GM23248 (cell line): ENCODE measurements around the gene ITIH5. TPM values are rescaled to one million over a fixed set of nuclear protein-coding genes. Genes with fewer than 3 reads are reported as not detected.

Source experiments
- DNase-seq: peaks from one replicate; pipeline ENCODE4 v3.0.0-alpha.2; 2015
- H2AFZ ChIP-seq: fragments of 200-600 bp; sonication (generic); 2 replicates; pipeline ENCODE4 v1.6.1; 2016; ENCODE audit warnings: antibody characterized with exemption
- H3F3A ChIP-seq: fragments of 200-600 bp; sonication (generic); 2 replicates; pipeline ENCODE4 v1.6.1; 2016; ENCODE audit warnings: mild to moderate bottlenecking, antibody characterized with exemption, mixed run types; ENCODE audit not compliant: insufficient read depth
- H3K27ac ChIP-seq: fragments of 200-600 bp; sonication (generic); 2 replicates; pipeline ENCODE4 v1.5.1; 2016; ENCODE audit warnings: mild to moderate bottlenecking
- H3K27me3 ChIP-seq: fragments of 200-600 bp; sonication (generic); replicated peaks from 2 replicates; pipeline ENCODE4 v1.6.1; 2016; ENCODE audit warnings: mild to moderate bottlenecking; ENCODE audit not compliant: insufficient read depth
- H3K36me3 ChIP-seq: fragments of 200-600 bp; sonication (generic); 2 replicates; pipeline ENCODE4 v1.6.1; 2016; ENCODE audit warnings: low read depth, mild to moderate bottlenecking
- H3K4me1 ChIP-seq: fragments of 200-600 bp; sonication (generic); 2 replicates; pipeline ENCODE4 v1.6.1; 2016; ENCODE audit warnings: mild to moderate bottlenecking; ENCODE audit not compliant: insufficient read depth
- H3K4me2 ChIP-seq: fragments of 200-600 bp; sonication (generic); one replicate; pipeline ENCODE4 v1.6.1; 2016; ENCODE audit warnings: mild to moderate bottlenecking; ENCODE audit not compliant: unreplicated experiment
- H3K4me3 ChIP-seq: fragments of 200-600 bp; sonication (generic); 2 replicates; pipeline ENCODE4 v1.5.1; 2016; ENCODE audit warnings: mild to moderate bottlenecking
- H3K79me2 ChIP-seq: fragments of 200-600 bp; sonication (generic); 2 replicates; pipeline ENCODE4 v1.6.1; 2016; ENCODE audit warnings: mild to moderate bottlenecking; ENCODE audit not compliant: insufficient read depth
- H3K9ac ChIP-seq: fragments of 200-600 bp; sonication (generic); 2 replicates; pipeline ENCODE4 v1.6.1; 2016; ENCODE audit warnings: mild to moderate bottlenecking
- H3K9me2 ChIP-seq: fragments of 200-600 bp; sonication (generic); 2 replicates; pipeline ENCODE4 v1.6.1; 2016; ENCODE audit warnings: mixed run types, mild to moderate bottlenecking, moderate library complexity; ENCODE audit not compliant: insufficient read depth
- H3K9me3 ChIP-seq: fragments of 200-600 bp; sonication (generic); one replicate; pipeline ENCODE4 v1.6.1; 2017; ENCODE audit warnings: low read depth
- H4K20me1 ChIP-seq: fragments of 200-600 bp; sonication (generic); 2 replicates; pipeline ENCODE4 v1.6.0; 2016; ENCODE audit not compliant: insufficient read depth
- EZH2 ChIP-seq: fragments of 200-600 bp; sonication (generic); IDR thresholded peaks from 2 replicates; pipeline ENCODE4 v1.6.1; 2018; ENCODE audit warnings: antibody characterized with exemption, mild to moderate bottlenecking; ENCODE audit not compliant: insufficient read depth, poor library complexity, severe bottlenecking
- EZH2phosphoT487 ChIP-seq: fragments of 200-600 bp; sonication (generic); IDR thresholded peaks from 2 replicates; pipeline ENCODE4 v1.6.1; 2018; ENCODE audit warnings: antibody characterized with exemption, moderate library complexity, mild to moderate bottlenecking, low read depth; ENCODE audit not compliant: insufficient read depth
- WGBS, 2 experiments: methylation state at CpG; one replicate each; pipeline ENCODE4 v1.1.6; 2015 to 2017; ENCODE audit warnings: low lambda C conversion rate in 2 of 2, low coverage in 1 of 2; ENCODE audit errors: missing lambda C conversion rate in 2 of 2; 5-methylcytosine and 5-hydroxymethylcytosine counted together
- in situ Hi-C: fragments of 300-500 bp; cut with MboI; formaldehyde crosslinking; loops from 2 replicates; pipeline ENCODE4 v1.15.0; 2020
- polyA plus RNA-seq: library from polyadenylated mRNA; unstranded; fragments of >200 nt; fragmentation: Nextera tagmentation; extraction: Ambion mirVana; gene quantifications from 2 replicates; pipeline ENCODE4 v1.2.1, GENCODE V29; 2016
- total RNA-seq: library from RNA; depleted of rRNA; stranded (reverse); fragments of >200 nt; shearing (Covaris generic); gene quantifications from 2 replicates; pipeline ENCODE4 v1.2.3, GENCODE V29; 2014

Gene ITIH5
- total and polyA plus RNA-seq, 2 experiments from 2014 or later: not detected

- in situ Hi-C loops: no loop called here
Observed at GRCh38 chr10:7679256-7679655, 12.5 kb upstream of the ITIH5 start.

GRCh38 chr10:7672341-7673134 is 5.8 kb upstream of the ITIH5 start:
- Histone ChIP-seq H3K79me2 (no peaks in the 10 kb centered on the region), H3K27ac (no peak overlapping the region), H3K27me3 (peaks cover 14% of the 10 kb centered on the region; the same call in 1 of the 2 replicates), H4K20me1 (no peaks in the 10 kb centered on the region), H3K9me2 (no peaks in the 10 kb centered on the region), H3K4me3 (no peak overlapping the region), H2AFZ (no peak overlapping the region), H3K9me3 (no peaks in the 10 kb centered on the region), H3K4me1 (no peaks in the 10 kb centered on the region), H3K9ac (no peak overlapping the region), H3K36me3 (no peaks in the 10 kb centered on the region), H3K4me2 (no peak overlapping the region), H3F3A (no peaks in the 10 kb centered on the region)
- no peak for DNase-seq
- in situ Hi-C loops: no loop called here
- 71% methylated on average over 23 of the region's 23 CpGs for WGBS, 2 experiments
- TF ChIP-seq EZH2 (no peak), EZH2phosphoT487 (no peak)

More at GRCh38 chr10:7679256-7679655, 12.5 kb upstream of the ITIH5 start:
- no peak overlapping the region for H2AFZ ChIP-seq
- H3K79me2 ChIP-seq: no peaks in the 10 kb centered on the region
- no peak overlapping the region for H3K9ac ChIP-seq
- no peak overlapping the region for H3K4me2 ChIP-seq
- no peaks in the 10 kb centered on the region for H3K9me3 ChIP-seq
- H3K4me1 ChIP-seq: no peaks in the 10 kb centered on the region
- 39 to 65% methylated on average over 1 of the region's 1 CpG for WGBS, 2 experiments
- H3K4me3 ChIP-seq: no peak overlapping the region
- TF ChIP-seq EZH2: no peak
- TF ChIP-seq EZH2phosphoT487: no peak
- no peaks in the 10 kb centered on the region for H3K36me3 ChIP-seq
- H3K9me2 ChIP-seq: no peaks in the 10 kb centered on the region
- no peaks in the 10 kb centered on the region for H3K27me3 ChIP-seq
- no peaks in the 10 kb centered on the region for H3F3A ChIP-seq
- no peaks in the 10 kb centered on the region for H4K20me1 ChIP-seq
- no peak overlapping the region for H3K27ac ChIP-seq
- DNase-seq: no peak

- Histone ChIP-seq H3K4me3 (no peak overlapping the region), H4K20me1 (no peaks in the 10 kb centered on the region), H3K9me2 (no peaks in the 10 kb centered on the region), H3F3A (no peaks in the 10 kb centered on the region), H2AFZ (no peak overlapping the region), H3K9ac (no peak overlapping the region), H3K27me3 (peaks cover 29% of the 10 kb centered on the region), H3K9me3 (no peaks in the 10 kb centered on the region), H3K4me2 (no peak overlapping the region), H3K4me1 (no peaks in the 10 kb centered on the region), H3K36me3 (no peaks in the 10 kb centered on the region), H3K27ac (no peak overlapping the region), H3K79me2 (no peaks in the 10 kb centered on the region)
- in situ Hi-C loops: no loop called here
- WGBS, 2 experiments: 67 to 72% methylated on average over 3 of the region's 3 CpGs
- DNase-seq: no peak
- TF ChIP-seq EZH2phosphoT487: no peak
- no peak for TF ChIP-seq EZH2
Observed at GRCh38 chr10:7670157-7670556, 3.4 kb upstream of the ITIH5 start.

GRCh38 chr10:7667262-7668141 is 736 bp upstream of the ITIH5 start:
- WGBS, 2 experiments: 8 to 12% methylated on average over 10 to 42 of the region's 44 CpGs
- Histone ChIP-seq H2AFZ (no peak overlapping the region), H3K4me1 (no peaks in the 10 kb centered on the region), H3K4me2 (no peak overlapping the region), H3K9me2 (no peaks in the 10 kb centered on the region), H3K9ac (no peak overlapping the region), H3K4me3 (no peak overlapping the region), H4K20me1 (no peaks in the 10 kb centered on the region), H3K27me3 (peaks cover 49% of the 10 kb centered on the region), H3F3A (no peaks in the 10 kb centered on the region), H3K9me3 (no peaks in the 10 kb centered on the region), H3K79me2 (no peaks in the 10 kb centered on the region), H3K27ac (no peak overlapping the region), H3K36me3 (no peaks in the 10 kb centered on the region)
- no peak for DNase-seq
- TF ChIP-seq EZH2phosphoT487 (no peak), EZH2 (no peak)
- in situ Hi-C loops: no loop called here
